Frontal cortex (tissue), 4 donors: ENCODE data around the gene HFE. TPM values are rescaled to one million over a fixed set of nuclear protein-coding genes. Genes with fewer than 3 reads are reported as not detected.
"Not testable (repeated sequence)": the region's sequence is repeated elsewhere in the genome, so short reads cannot be mapped to it uniquely, and the experiment has no call there.

Source experiments
- DNase-seq, 2 donors: peaks; one replicate each; pipeline ENCODE4 v3.0.0; 2012; ENCODE audit warnings: low spot score in 2 of 2
- FAIRE-seq: peaks from 2 replicates; lab custom pipeline; 2012; peaks lifted over from hg19 to GRCh38; lab: Jason Lieb, UNC
- total RNA-seq: library from RNA; depleted of rRNA; stranded (reverse); fragments of >200 nt; gene quantifications from one replicate; pipeline ENCODE4 v1.2.3, GENCODE V29; 2014
- donor health status: control.
- donor health status: control.
- donor health status: control.

The HFE gene
- total RNA-seq: 0.41 TPM

- FAIRE-seq: no peak
- peak in 1 of 2 donors; percentile 24 for DNase-seq
These were observed at the start of gene HFE for GRCh38 chr6:26087284-26088115. HFE (plus strand) TSS chr6:26087429; CDS start chr6:26087441, 12 bp downstream.

- FAIRE-seq (no peak), DNase-seq (no peak)
These were observed 45.3 kb upstream of the HFE start for GRCh38 chr6:26041946-26042345.

GRCh38 chr6:26043384-26044139 is 43.7 kb upstream of the HFE start:
- DNase-seq: peak; percentile 75 to 78
- peak; percentile 99 for FAIRE-seq

GRCh38 chr6:26044140-26045064 is 42.8 kb upstream of the HFE start:
- no peak for FAIRE-seq
- no peak for DNase-seq

- FAIRE-seq (peak; percentile 37), DNase-seq (peak; percentile 59 to 77)
These were observed 41.9 kb upstream of the HFE start for GRCh38 chr6:26045065-26045927.

GRCh38 chr6:26045928-26046368 is 41.3 kb upstream of the HFE start:
- DNase-seq: no peak
- FAIRE-seq: no peak

GRCh38 chr6:26047329-26047728 is 39.9 kb upstream of the HFE start:
- DNase-seq, FAIRE-seq: not testable (repeated sequence)

GRCh38 chr6:26048590-26048989 is 38.6 kb upstream of the HFE start:
- DNase-seq (no peak), FAIRE-seq (no peak)

GRCh38 chr6:26051665-26052310 is 35.4 kb upstream of the HFE start:
- FAIRE-seq (no peak), DNase-seq (no peak)

GRCh38 chr6:26052762-26053250 is 34.4 kb upstream of the HFE start:
- FAIRE-seq, DNase-seq: not testable (repeated sequence)

- DNase-seq: no peak
- no peak for FAIRE-seq
These were observed 33.0 kb upstream of the HFE start for GRCh38 chr6:26053992-26054780.

GRCh38 chr6:26054781-26055718 is 32.2 kb upstream of the HFE start:
- peak; percentile 41 to 65 for DNase-seq
- no peak for FAIRE-seq

GRCh38 chr6:26055719-26056582 is 31.3 kb upstream of the HFE start:
- DNase-seq: peak; percentile 53 to 74
- FAIRE-seq: no peak

- DNase-seq (no peak), FAIRE-seq (no peak)
These were observed 30.5 kb upstream of the HFE start for GRCh38 chr6:26056583-26057350.

- DNase-seq (no peak), FAIRE-seq (no peak)
These were observed 29.3 kb upstream of the HFE start for GRCh38 chr6:26057899-26058298.
